Hepatocyte (in vitro differentiated cells): ENCODE data around the gene DNAH9.

ENCODE experiments used
- EZH2 ChIP-seq: fragments of 200-600 bp; sonication (generic); IDR thresholded peaks from 2 replicates; pipeline ENCODE4 v1.6.1; 2016; ENCODE audit warnings: antibody characterized with exemption, mild to moderate bottlenecking, borderline replicate concordance
- TF ChIP-seq, protein P1 (sequence below): fragments of 200-600 bp; sonication (generic); IDR thresholded peaks from 2 replicates; pipeline ENCODE4 v1.5.1; 2016; ENCODE audit warnings: antibody characterized with exemption, mild to moderate bottlenecking; ENCODE audit not compliant: poor library complexity

GRCh38 chr17:11940904-11941303, 342.6 kb downstream of the DNAH9 start:
- TF ChIP-seq, protein P1, sequence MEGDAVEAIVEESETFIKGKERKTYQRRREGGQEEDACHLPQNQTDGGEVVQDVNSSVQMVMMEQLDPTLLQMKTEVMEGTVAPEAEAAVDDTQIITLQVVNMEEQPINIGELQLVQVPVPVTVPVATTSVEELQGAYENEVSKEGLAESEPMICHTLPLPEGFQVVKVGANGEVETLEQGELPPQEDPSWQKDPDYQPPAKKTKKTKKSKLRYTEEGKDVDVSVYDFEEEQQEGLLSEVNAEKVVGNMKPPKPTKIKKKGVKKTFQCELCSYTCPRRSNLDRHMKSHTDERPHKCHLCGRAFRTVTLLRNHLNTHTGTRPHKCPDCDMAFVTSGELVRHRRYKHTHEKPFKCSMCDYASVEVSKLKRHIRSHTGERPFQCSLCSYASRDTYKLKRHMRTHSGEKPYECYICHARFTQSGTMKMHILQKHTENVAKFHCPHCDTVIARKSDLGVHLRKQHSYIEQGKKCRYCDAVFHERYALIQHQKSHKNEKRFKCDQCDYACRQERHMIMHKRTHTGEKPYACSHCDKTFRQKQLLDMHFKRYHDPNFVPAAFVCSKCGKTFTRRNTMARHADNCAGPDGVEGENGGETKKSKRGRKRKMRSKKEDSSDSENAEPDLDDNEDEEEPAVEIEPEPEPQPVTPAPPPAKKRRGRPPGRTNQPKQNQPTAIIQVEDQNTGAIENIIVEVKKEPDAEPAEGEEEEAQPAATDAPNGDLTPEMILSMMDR: no peak
- no peak for TF ChIP-seq EZH2
